Hematopoietic multipotent progenitor cell treated with erythropoietin and hydrocortisone succinate and interleukin-3 and kit ligand, for 17 days (in vitro differentiated cells): Measurements from ENCODE around the gene LCE3B.
"Not testable (repeated sequence)": the region's sequence is repeated elsewhere in the genome, so short reads cannot be mapped to it uniquely, and the experiment has no call there.

Experiments
- DNase-seq: peaks from one replicate; pipeline ENCODE4 v3.0.0-alpha.2; 2015; ENCODE audit warnings: low spot score

Gene LCE3B

GRCh38 chr1:152613511-152613910 is at the start of gene LCE3B:
LCE3B (plus strand) TSS chr1:152613811; CDS start chr1:152613811, 0 bp downstream.
- no peak for DNase-seq

- no peak for DNase-seq
Measured at GRCh38 chr1:152565115-152565514, 48.5 kb upstream of the LCE3B start.

GRCh38 chr1:152565535-152566215 is 47.9 kb upstream of the LCE3B start:
- DNase-seq = no peak

GRCh38 chr1:152566681-152567080 is 46.9 kb upstream of the LCE3B start, which contains the start of gene LCE3E:
LCE3E (minus strand) TSS chr1:152566780; CDS start chr1:152566208, 572 bp downstream.
- DNase-seq = no peak

DNA sequence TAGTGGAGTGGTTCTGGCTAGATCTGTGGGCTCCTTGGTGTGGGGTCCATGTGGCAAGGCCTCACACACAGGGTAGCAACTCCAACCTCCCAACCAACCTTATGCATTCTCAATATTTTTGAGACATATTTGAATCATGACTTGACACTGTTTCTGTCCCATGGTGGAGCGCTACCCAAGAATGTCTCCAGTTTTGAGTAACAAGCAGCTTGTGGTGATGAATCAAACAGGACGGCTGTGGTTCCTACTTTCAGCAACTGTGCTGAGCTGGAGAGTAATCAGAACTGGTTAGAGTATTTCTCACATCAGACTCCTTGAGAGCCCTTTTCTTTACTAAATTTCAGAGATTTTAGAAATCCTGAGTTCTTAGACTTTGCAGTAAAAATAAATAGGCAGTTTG is 36.4 kb upstream of the LCE3B start:
- no peak for DNase-seq

GRCh38 chr1:152579526-152579925 is 34.1 kb upstream of the LCE3B start:
- not testable (repeated sequence) for DNase-seq

DNA sequence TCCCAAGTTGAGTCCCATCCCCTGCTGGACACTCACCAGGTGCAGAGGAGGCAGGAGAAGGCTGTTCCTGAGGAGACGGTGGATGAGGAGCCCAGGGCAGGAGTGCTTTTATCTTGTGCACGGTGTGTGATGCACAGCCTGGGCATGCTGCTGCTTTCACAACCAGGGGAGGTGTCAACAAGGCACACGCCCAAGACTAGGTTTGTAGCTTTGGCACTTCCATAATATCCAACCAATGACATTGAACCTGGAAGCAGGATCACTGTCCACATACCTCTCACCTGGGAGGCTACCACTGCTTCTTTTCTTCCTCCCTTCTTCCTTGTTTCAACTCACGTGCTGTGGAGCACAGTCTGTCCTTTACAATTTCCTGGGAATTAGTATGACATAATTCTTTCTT is 33.2 kb upstream of the LCE3B start, which contains the start of gene LCE3D:
Gene LCE3D (minus strand): TSS at position 84 of the 400 bp plus-strand sequence. CDS start 580 bp downstream, outside the sequence.
- DNase-seq = no peak

- no peak for DNase-seq
Measured at GRCh38 chr1:152582647-152583046, 31.0 kb upstream of the LCE3B start.

- no peak for DNase-seq
Measured at GRCh38 chr1:152585586-152585985, 28.0 kb upstream of the LCE3B start.

GRCh38 chr1:152596986-152597385 is 16.6 kb upstream of the LCE3B start:
- no peak for DNase-seq

DNA sequence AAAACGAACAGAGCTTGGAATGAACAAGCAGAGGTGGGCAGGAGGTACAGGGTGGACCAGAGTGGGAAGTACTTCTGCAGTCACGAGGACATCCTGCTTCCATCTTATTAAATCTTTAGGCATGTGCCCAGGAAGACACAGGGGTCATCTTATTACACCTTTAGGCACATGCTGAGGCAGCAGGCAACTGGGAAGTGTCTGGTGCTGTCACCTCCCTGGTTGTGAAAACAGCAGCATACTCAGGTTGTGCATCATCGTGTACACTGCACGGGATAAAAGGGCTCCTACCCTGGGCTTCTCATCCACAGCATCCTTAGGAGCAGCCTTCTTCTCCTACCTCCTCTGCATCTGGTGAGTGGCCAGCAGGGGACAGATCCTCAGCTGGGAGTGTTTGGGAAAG is 13.7 kb upstream of the LCE3B start, which contains the start of gene LCE3C:
Gene LCE3C (plus strand): TSS at position 301 of the 400 bp plus-strand sequence. CDS start 498 bp downstream, outside the sequence.
- no peak for DNase-seq

DNA sequence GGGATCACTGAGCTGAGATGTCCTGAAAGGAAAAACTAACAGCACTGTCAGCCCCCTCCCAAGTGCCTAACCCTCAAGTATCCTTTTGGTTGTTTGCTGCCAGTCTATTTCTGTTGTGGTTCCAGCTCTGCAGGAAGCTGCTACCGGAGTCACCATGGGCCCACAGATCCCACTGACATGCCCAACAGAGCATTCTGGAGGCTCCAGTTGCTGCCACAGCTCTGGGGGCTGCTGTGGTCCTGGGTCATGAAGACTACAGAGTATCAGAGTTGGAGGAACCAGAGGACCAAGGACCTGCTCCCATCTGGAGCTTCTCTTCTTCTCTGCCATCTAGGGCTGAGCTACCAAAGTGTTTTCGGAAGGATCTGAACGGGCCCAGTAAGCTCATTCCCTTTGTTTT is 8.4 kb downstream of the LCE3B start:
- DNase-seq = no peak

DNA sequence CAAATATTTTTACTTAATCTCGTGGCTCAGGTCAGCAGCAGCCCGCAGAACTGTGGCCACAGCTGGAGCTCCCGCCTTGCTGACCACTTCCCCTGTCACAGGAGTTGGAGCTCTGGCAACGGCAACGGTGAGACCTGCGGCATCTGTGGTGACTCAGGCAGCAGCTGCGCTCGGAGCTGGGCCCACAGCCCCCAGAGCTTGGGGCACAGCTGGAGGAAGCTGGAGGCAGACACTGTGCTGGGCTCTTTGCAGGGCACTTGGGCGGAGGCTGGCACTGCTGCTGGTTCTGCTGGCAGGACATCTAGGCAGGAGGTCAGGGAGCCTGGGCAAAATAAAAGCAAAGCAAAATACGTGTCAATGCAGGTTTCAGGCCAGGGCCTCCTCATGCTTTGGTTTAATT is 9.2 kb downstream of the LCE3B start, which contains the start of gene LCE3A:
Gene LCE3A (minus strand): TSS at position 301 of the 400 bp plus-strand sequence. CDS start 0 bp downstream, at position 301.
- DNase-seq = no peak

DNA sequence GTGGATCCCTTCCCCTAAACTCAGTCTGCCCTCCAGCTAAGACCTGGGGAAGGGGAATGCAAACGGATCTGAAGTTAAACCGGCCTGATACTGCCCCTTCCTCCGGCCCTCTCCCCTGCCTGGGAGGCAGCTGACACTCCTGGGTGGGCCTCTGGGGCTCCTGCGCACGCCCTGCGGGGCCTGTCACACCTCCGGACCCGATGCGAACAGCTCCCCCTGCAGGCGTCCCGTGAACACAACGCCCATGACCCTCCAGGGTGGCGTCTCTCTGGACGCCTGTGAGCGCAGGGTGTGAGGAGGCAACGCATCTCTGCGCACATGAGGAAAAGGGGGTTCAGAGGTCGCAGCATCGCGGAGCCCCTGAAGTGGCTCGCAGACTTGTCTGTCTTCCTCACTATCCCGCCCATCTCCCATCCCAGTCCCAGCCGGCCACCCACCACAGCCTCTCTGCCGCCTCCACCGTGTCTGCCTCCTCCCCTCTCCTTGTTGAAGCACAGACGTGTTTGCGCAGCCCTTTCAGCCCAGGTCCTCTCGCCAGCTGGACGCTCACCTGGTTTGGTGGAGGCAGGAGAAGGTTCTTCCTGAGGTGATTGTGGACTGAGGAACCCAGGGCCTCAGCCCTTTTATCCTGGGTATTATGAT is 9.7 kb downstream of the LCE3B start:
- DNase-seq = no peak

- no peak for DNase-seq
Measured at GRCh38 chr1:152626744-152627143, 13.1 kb downstream of the LCE3B start.

- no peak for DNase-seq
Measured at GRCh38 chr1:152630596-152630995, 17.0 kb downstream of the LCE3B start.

DNA sequence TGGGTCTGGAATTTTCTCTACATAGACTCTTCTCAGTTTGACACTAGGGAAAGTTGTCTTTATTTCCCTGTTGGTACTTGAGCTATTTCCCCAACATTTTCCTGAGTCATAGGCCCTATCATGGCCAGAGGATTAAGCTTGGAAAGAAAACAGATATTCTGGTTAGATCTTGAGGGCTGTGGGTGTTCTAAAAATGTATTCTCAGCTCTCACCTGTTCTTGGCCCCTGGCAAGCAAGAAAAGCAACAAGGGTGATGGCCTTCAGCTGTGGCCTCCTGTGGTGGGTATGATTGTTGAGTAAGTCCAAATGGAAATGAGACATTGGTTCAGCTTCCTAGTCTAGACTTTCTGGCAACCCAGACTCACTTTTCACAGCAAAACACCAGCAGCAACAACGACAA is 26.7 kb downstream of the LCE3B start:
- DNase-seq = no peak

GRCh38 chr1:152643945-152644344 is 30.3 kb downstream of the LCE3B start:
- DNase-seq = no peak

- DNase-seq = no peak
Measured at GRCh38 chr1:152645146-152645545, 31.5 kb downstream of the LCE3B start.

GRCh38 chr1:152646656-152647055 is 33.0 kb downstream of the LCE3B start:
- DNase-seq = no peak

DNA sequence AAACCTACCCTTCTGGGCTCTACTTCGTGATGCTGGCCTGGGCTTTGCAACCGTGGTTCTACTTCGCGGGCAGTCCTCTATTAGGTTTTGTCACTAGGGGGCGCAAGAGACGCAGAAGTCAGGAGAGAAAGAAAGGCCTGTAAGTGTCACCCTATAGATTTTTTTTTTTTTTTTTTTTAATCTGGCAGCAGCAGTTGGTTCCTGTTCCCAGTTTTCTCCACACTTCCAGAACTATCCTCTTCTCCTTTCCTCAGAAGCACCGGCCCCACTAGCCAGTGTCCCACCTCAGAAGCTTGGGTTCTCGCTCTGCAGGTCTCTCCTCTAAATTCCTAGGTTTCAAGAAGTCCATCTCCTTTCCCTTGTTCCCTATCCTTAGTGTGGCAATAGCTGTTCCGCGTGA is 40.5 kb downstream of the LCE3B start:
- DNase-seq = peak; percentile 53

- DNase-seq = no peak
Measured at GRCh38 chr1:152656459-152656858, 42.8 kb downstream of the LCE3B start.

- no peak for DNase-seq
Measured at GRCh38 chr1:152657677-152658076, 44.1 kb downstream of the LCE3B start.
